Measurements from ENCODE around the gene TBCD. TPM values are rescaled to one million over a fixed set of nuclear protein-coding genes. Genes with fewer than 3 reads are reported as not detected.

TBCD gene
- total RNA-seq, 1 experiment from 2014 or later = 173 TPM

DNA sequence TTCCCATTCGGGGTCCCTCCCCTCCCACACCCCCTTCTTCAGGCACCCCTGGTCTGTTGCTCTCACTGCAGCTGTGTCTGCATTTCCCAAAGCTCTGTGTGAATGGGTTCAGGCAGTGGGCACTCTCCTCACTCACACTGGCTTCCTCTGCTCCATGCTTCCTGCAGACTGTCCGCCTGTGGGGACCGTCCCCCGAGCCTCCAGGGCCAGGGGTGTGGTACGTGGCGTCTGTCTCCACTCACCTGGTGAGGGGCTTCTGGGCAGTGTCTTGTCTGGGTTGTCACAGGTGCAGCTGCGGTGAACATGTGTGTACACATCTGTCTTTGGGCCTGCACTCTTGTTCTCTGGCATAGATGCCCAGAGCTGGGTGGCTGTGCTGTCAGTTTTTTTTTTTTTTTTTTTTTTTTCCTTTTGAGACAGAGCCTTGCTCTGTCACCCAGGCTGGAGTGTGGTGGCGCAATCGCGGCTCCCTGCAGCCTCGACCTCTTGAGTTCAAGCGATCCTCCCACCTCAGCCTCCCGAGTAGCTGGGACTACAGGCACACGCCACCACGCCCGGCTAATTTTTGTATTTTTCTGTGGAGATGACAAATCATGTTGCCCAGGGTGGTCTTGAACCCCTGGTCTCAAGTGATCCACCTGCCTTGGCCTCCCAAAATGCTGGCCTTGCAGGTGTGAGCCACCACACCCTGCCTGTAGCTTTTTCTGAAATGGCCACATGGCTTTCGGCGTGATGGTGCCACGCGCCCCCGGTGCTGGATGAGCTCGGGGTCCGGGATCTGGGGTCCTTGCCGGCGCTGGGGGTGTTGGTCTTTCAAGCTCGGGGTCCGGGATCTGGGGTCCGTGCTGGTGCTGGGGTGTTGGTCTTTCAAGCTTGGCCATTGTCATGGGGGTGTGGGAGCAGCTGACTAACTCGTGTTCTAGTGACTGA lies 144.5 kb downstream of the TBCD start:
- Mint-ChIP-seq H3K4me3 (no peak overlapping the region), H3K36me3 (peaks cover 39% of the 10 kb centered on the region), H3K9me3 (no peaks in the 10 kb centered on the region), H3K27ac (no peak overlapping the region), H3K4me1 (no peaks in the 10 kb centered on the region), H3K27me3 (ENCODE audit: low read depth) (no peaks in the 10 kb centered on the region)
- POLR2A ChIA-PET = no interaction called here
- TF ChIP-seq, protein P1, sequence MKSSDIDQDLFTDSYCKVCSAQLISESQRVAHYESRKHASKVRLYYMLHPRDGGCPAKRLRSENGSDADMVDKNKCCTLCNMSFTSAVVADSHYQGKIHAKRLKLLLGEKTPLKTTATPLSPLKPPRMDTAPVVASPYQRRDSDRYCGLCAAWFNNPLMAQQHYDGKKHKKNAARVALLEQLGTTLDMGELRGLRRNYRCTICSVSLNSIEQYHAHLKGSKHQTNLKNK (CRISPR knock-in tag; IDR thresholded peaks at IDR 0.05) = no peak
- TF ChIP-seq, protein P2, sequence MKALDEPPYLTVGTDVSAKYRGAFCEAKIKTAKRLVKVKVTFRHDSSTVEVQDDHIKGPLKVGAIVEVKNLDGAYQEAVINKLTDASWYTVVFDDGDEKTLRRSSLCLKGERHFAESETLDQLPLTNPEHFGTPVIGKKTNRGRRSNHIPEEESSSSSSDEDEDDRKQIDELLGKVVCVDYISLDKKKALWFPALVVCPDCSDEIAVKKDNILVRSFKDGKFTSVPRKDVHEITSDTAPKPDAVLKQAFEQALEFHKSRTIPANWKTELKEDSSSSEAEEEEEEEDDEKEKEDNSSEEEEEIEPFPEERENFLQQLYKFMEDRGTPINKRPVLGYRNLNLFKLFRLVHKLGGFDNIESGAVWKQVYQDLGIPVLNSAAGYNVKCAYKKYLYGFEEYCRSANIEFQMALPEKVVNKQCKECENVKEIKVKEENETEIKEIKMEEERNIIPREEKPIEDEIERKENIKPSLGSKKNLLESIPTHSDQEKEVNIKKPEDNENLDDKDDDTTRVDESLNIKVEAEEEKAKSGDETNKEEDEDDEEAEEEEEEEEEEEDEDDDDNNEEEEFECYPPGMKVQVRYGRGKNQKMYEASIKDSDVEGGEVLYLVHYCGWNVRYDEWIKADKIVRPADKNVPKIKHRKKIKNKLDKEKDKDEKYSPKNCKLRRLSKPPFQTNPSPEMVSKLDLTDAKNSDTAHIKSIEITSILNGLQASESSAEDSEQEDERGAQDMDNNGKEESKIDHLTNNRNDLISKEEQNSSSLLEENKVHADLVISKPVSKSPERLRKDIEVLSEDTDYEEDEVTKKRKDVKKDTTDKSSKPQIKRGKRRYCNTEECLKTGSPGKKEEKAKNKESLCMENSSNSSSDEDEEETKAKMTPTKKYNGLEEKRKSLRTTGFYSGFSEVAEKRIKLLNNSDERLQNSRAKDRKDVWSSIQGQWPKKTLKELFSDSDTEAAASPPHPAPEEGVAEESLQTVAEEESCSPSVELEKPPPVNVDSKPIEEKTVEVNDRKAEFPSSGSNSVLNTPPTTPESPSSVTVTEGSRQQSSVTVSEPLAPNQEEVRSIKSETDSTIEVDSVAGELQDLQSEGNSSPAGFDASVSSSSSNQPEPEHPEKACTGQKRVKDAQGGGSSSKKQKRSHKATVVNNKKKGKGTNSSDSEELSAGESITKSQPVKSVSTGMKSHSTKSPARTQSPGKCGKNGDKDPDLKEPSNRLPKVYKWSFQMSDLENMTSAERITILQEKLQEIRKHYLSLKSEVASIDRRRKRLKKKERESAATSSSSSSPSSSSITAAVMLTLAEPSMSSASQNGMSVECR (CRISPR knock-in tag; IDR thresholded peaks at IDR 0.05; ENCODE audit: borderline replicate concordance) = no peak
- TF ChIP-seq NR1H2 (CRISPR knock-in tag; IDR thresholded peaks at IDR 0.05) (no peak), EMX1 (CRISPR knock-in tag; IDR thresholded peaks at IDR 0.05) (no peak), HMGA2 (CRISPR knock-in tag; IDR thresholded peaks at IDR 0.05) (no peak), FOXP1 (CRISPR knock-in tag; IDR thresholded peaks at IDR 0.05; ENCODE audit: borderline replicate concordance) (no peak), NR3C1 (CRISPR knock-in tag; conservative IDR thresholded peaks at IDR 0.05; ENCODE audit: low read depth) (no peak)
- TF ChIP-seq, protein P3, sequence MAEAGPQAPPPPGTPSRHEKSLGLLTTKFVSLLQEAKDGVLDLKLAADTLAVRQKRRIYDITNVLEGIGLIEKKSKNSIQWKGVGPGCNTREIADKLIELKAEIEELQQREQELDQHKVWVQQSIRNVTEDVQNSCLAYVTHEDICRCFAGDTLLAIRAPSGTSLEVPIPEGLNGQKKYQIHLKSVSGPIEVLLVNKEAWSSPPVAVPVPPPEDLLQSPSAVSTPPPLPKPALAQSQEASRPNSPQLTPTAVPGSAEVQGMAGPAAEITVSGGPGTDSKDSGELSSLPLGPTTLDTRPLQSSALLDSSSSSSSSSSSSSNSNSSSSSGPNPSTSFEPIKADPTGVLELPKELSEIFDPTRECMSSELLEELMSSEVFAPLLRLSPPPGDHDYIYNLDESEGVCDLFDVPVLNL (CRISPR knock-in tag; IDR thresholded peaks at IDR 0.05; ENCODE audit: borderline replicate concordance, low read depth) = no peak
- TF ChIP-seq, protein P4, sequence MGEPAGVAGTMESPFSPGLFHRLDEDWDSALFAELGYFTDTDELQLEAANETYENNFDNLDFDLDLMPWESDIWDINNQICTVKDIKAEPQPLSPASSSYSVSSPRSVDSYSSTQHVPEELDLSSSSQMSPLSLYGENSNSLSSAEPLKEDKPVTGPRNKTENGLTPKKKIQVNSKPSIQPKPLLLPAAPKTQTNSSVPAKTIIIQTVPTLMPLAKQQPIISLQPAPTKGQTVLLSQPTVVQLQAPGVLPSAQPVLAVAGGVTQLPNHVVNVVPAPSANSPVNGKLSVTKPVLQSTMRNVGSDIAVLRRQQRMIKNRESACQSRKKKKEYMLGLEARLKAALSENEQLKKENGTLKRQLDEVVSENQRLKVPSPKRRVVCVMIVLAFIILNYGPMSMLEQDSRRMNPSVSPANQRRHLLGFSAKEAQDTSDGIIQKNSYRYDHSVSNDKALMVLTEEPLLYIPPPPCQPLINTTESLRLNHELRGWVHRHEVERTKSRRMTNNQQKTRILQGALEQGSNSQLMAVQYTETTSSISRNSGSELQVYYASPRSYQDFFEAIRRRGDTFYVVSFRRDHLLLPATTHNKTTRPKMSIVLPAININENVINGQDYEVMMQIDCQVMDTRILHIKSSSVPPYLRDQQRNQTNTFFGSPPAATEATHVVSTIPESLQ (CRISPR knock-in tag; IDR thresholded peaks at IDR 0.05) = no peak
- TF ChIP-seq, protein P5, sequence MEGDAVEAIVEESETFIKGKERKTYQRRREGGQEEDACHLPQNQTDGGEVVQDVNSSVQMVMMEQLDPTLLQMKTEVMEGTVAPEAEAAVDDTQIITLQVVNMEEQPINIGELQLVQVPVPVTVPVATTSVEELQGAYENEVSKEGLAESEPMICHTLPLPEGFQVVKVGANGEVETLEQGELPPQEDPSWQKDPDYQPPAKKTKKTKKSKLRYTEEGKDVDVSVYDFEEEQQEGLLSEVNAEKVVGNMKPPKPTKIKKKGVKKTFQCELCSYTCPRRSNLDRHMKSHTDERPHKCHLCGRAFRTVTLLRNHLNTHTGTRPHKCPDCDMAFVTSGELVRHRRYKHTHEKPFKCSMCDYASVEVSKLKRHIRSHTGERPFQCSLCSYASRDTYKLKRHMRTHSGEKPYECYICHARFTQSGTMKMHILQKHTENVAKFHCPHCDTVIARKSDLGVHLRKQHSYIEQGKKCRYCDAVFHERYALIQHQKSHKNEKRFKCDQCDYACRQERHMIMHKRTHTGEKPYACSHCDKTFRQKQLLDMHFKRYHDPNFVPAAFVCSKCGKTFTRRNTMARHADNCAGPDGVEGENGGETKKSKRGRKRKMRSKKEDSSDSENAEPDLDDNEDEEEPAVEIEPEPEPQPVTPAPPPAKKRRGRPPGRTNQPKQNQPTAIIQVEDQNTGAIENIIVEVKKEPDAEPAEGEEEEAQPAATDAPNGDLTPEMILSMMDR (IDR thresholded peaks at IDR 0.05) = no peak
- TF ChIP-seq, protein P6, sequence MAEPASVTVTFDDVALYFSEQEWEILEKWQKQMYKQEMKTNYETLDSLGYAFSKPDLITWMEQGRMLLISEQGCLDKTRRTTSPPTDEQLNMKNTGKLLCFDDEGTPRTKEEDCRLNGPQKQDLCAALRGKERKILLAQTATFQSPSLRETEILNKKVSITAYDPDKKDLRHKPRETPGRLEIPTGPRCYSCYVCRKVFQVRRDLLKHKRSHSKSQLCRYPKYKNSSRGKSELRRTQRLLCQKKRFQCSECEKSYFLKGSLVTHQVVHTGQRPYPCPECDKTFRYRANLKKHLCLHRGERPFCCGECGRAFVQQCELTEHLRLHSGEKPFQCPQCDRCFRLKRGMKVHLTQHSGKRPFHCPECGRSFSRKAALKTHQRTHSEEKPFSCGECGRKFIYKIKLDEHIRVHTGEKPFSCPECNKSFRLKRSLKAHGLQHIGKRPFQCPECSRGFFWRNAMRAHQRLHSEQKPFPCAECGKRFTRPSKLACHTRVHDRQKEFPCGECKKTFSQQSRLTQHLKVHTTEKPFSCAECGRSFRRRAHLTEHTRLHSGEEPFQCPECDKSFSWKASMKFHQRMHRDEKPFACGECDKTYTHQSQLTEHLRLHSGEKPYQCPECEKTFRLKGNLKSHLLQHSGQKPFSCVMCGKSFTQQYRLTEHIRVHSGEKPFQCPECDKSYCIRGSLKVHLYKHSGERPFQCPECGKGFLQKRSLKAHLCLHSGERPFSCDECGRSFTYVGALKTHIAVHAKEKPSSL (CRISPR knock-in tag; conservative IDR thresholded peaks at IDR 0.05) = no peak
- TF ChIP-seq, protein P7, sequence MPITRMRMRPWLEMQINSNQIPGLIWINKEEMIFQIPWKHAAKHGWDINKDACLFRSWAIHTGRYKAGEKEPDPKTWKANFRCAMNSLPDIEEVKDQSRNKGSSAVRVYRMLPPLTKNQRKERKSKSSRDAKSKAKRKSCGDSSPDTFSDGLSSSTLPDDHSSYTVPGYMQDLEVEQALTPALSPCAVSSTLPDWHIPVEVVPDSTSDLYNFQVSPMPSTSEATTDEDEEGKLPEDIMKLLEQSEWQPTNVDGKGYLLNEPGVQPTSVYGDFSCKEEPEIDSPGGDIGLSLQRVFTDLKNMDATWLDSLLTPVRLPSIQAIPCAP (CRISPR knock-in tag; IDR thresholded peaks at IDR 0.05) = no peak
- TF ChIP-seq, protein P8, sequence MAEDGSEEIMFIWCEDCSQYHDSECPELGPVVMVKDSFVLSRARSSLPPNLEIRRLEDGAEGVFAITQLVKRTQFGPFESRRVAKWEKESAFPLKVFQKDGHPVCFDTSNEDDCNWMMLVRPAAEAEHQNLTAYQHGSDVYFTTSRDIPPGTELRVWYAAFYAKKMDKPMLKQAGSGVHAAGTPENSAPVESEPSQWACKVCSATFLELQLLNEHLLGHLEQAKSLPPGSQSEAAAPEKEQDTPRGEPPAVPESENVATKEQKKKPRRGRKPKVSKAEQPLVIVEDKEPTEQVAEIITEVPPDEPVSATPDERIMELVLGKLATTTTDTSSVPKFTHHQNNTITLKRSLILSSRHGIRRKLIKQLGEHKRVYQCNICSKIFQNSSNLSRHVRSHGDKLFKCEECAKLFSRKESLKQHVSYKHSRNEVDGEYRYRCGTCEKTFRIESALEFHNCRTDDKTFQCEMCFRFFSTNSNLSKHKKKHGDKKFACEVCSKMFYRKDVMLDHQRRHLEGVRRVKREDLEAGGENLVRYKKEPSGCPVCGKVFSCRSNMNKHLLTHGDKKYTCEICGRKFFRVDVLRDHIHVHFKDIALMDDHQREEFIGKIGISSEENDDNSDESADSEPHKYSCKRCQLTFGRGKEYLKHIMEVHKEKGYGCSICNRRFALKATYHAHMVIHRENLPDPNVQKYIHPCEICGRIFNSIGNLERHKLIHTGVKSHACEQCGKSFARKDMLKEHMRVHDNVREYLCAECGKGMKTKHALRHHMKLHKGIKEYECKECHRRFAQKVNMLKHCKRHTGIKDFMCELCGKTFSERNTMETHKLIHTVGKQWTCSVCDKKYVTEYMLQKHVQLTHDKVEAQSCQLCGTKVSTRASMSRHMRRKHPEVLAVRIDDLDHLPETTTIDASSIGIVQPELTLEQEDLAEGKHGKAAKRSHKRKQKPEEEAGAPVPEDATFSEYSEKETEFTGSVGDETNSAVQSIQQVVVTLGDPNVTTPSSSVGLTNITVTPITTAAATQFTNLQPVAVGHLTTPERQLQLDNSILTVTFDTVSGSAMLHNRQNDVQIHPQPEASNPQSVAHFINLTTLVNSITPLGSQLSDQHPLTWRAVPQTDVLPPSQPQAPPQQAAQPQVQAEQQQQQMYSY (CRISPR knock-in tag; IDR thresholded peaks at IDR 0.05) = no peak
- CTCF ChIA-PET = interaction anchor here (1.0 to 2.5 kb wide), 3 partner anchors 21 to 114 kb away, joined by 3 to 7 read pairs (median 4); no protein-coding TSS in a partner anchor
- ATAC-seq (no peak), DNase-seq (ENCODE audit: low spot score) (no peak)
